HepG2 (cell line): ENCODE data around the gene ZDHHC3. TPM values are rescaled to one million over a fixed set of nuclear protein-coding genes. Genes with fewer than 3 reads are reported as not detected.

Experiments
- ATAC-seq: fragments of 200-7000 bp; cut with Tn5 transposase; 3 replicates; pipeline ENCODE4 v1.9.1; 2020; ENCODE audit warnings: mild to moderate bottlenecking, moderate library complexity
- BruUV-seq: library from RNA; stranded (reverse); fragments of 400-500 nt; replicated peaks from 2 replicates; lab custom pipeline; 2021; lab: Mats Ljungman, UMichigan
- CTCF ChIA-PET: fragments of 300-600 bp; formaldehyde crosslinking; extraction: SDS; loops from one replicate; lab custom pipeline; 2021; ENCODE audit warnings: low total read pairs, inconsistent platforms, low intra/inter-chr PET ratio; lab: Yijun Ruan, JAX
- POLR2A ChIA-PET: fragments of 350-600 bp; sonication (Branson Sonifier 250); formaldehyde crosslinking; loops from one replicate; lab custom pipeline; 2020; ENCODE audit warnings: antibody characterized with exemption, inconsistent platforms; lab: Yijun Ruan, JAX
- DNase-seq: peaks from one replicate; pipeline ENCODE4 v3.0.0-alpha.2; 2015; ENCODE audit warnings: low spot score
- FAIRE-seq: peaks from 3 replicates; lab custom pipeline; 2011; peaks lifted over from hg19 to GRCh38; lab: Jason Lieb, UNC
- H2AFZ ChIP-seq: one replicate; pipeline ENCODE4 v1.6.1; 2011; ENCODE audit warnings: low read length, inconsistent platforms
- H3K27ac ChIP-seq: fragments of 300-600 bp; 3 replicates; pipeline ENCODE4 v1.8.0; 2011; ENCODE audit warnings: mixed run types, mild to moderate bottlenecking, mixed read lengths, low read length, inconsistent platforms; ENCODE audit not compliant: insufficient read depth; ENCODE audit errors: extremely low read length
- H3K27me3 ChIP-seq, 2 experiments: fragments of 200-600 bp in 1 of 2; 2 replicates in 1 of 2; 3 replicates in 1 of 2; pipeline versions ENCODE4 v1.6.0 to v1.8.0; 2011; ENCODE audit warnings: low read length in 2 of 2, mild to moderate bottlenecking in 2 of 2, moderate library complexity in 2 of 2, inconsistent platforms in 1 of 2; ENCODE audit not compliant: insufficient read depth in 2 of 2, control insufficient read depth in 1 of 2
- H3K36me3 ChIP-seq, 2 experiments: fragments of 200-600 bp in 1 of 2; replicated peaks in 1 of 2; 2 replicates in 1 of 2; 3 replicates in 1 of 2; pipeline versions ENCODE4 v1.5.1 to v1.8.0; 2011; ENCODE audit warnings: low read length in 2 of 2, inconsistent platforms in 1 of 2; ENCODE audit not compliant: insufficient read depth in 2 of 2, control insufficient read depth in 1 of 2
- H3K4me1 ChIP-seq: 2 replicates; pipeline ENCODE4 v1.5.1; 2012; ENCODE audit warnings: low read length, inconsistent platforms; ENCODE audit not compliant: insufficient read depth
- H3K4me2 ChIP-seq: 2 replicates; pipeline ENCODE4 v1.6.0; 2011; ENCODE audit warnings: low read depth, low read length, inconsistent platforms
- H3K4me3 ChIP-seq, 3 experiments: fragments of 200-600 bp in 1 of 3; sonication (generic), shearing (Covaris generic) in 1 of 3; replicated peaks in 1 of 3; 2 replicates each; pipeline ENCODE4 v1.5.1; 2011 to 2016; ENCODE audit warnings: low read length in 3 of 3, inconsistent platforms in 2 of 3, low read depth in 2 of 3, mild to moderate bottlenecking in 2 of 3, control low read depth in 1 of 3, mixed read lengths in 1 of 3; ENCODE audit not compliant: insufficient read depth in 1 of 3
- H3K79me2 ChIP-seq: one replicate; pipeline ENCODE4 v1.6.1; 2011; ENCODE audit warnings: low read length, inconsistent platforms; ENCODE audit not compliant: insufficient read depth
- H3K9ac ChIP-seq: 2 replicates; pipeline ENCODE4 v1.6.0; 2011; ENCODE audit warnings: mild to moderate bottlenecking, low read depth, low read length, inconsistent platforms; ENCODE audit not compliant: insufficient read depth
- H3K9me3 ChIP-seq: 2 replicates; pipeline ENCODE4 v1.5.1; 2012; ENCODE audit warnings: mild to moderate bottlenecking, low read length
- H4K20me1 ChIP-seq: 2 replicates; pipeline ENCODE4 v1.6.0; 2011; ENCODE audit warnings: inconsistent platforms, mild to moderate bottlenecking, low read length, moderate library complexity; ENCODE audit not compliant: insufficient read depth
- MBD4 ChIP-seq: IDR thresholded peaks from 2 replicates; pipeline ENCODE4 v1.6.1; 2012; ENCODE audit warnings: low read length, inconsistent platforms, borderline replicate concordance
- ZNF33B ChIP-seq: sonication (generic); formaldehyde crosslinking; IDR thresholded peaks from 2 replicates; pipeline ENCODE4 v1.5.1; 2020; ENCODE audit warnings: mild to moderate bottlenecking, missing genetic modification reagents
- ZNF543 ChIP-seq: sonication (generic); formaldehyde crosslinking; IDR thresholded peaks from 2 replicates; pipeline ENCODE4 v1.4.0; 2020; ENCODE audit warnings: mild to moderate bottlenecking, missing genetic modification reagents
- ZNF598 ChIP-seq: sonication (generic); formaldehyde crosslinking; IDR thresholded peaks from 2 replicates; pipeline ENCODE4 v1.5.1; 2020; ENCODE audit warnings: mild to moderate bottlenecking, missing genetic modification reagents, borderline replicate concordance
- ZSCAN25 ChIP-seq: sonication (generic); formaldehyde crosslinking; IDR thresholded peaks from 2 replicates; pipeline ENCODE4 v1.8.0; 2022; ENCODE audit warnings: mild to moderate bottlenecking, missing genetic modification reagents
- ZZZ3 ChIP-seq: sonication (generic); formaldehyde crosslinking; IDR thresholded peaks from 2 replicates; pipeline ENCODE4 v1.4.0; 2020; ENCODE audit warnings: missing genetic modification reagents, mild to moderate bottlenecking, borderline replicate concordance
- WGBS: methylation state at CpG from one replicate; pipeline ENCODE4 v1.1.6; 2017; ENCODE audit warnings: low lambda C conversion rate; 5-methylcytosine and 5-hydroxymethylcytosine counted together
- in situ Hi-C: cut with HindIII; loops from 2 replicates; pipeline ENCODE4 v1.10.0; 2017; ENCODE audit warnings: low pct_unique_long_range_greater_than_20kb; ENCODE audit not compliant: extremely low pct_ligation_motif_present
- intact Hi-C: fragments of 100-400 bp; cut with micrococcal nuclease; formaldehyde crosslinking; loops from one replicate; pipeline ENCODE4 v1.10.0; 2022; ENCODE audit not compliant: unreplicated experiment
- polyA plus RNA-seq, 8 experiments: library from polyadenylated mRNA; depleted of rRNA in 3 of 8; stranded (reverse) in 7 of 8; unstranded in 1 of 8; fragments of >200 nt; fragmentation: Illumina TruSeq in 4 of 8; extraction: Trizol in 4 of 8; gene quantifications; 2 replicates each; pipeline versions ENCODE4 v1.2.1 to v1.2.3, GENCODE V29; 2011 to 2016; ENCODE audit warnings: low read depth in 4 of 8, missing spikeins in 1 of 8, mixed read lengths in 1 of 8; ENCODE audit not compliant: insufficient read depth in 1 of 8
- total RNA-seq, 5 experiments: library from RNA; depleted of rRNA; stranded (reverse); fragments of >200 nt; fragmentation: Illumina TruSeq; extraction: Trizol; gene quantifications; 2 replicates each; pipeline ENCODE4 v1.2.3, GENCODE V29; 2016; ENCODE audit warnings: low read depth in 1 of 5
- TF ChIP-seq, protein P1 (sequence below): fragments of 450-650 bp; IDR thresholded peaks from 2 replicates; pipeline ENCODE4 v1.6.1; 2017
- TF ChIP-seq, protein P2 (sequence below): sonication (generic); formaldehyde crosslinking; IDR thresholded peaks from 2 replicates; pipeline ENCODE4 v1.4.0; 2020; ENCODE audit warnings: missing genetic modification reagents, borderline replicate concordance

The ZDHHC3 gene
- total and polyA plus RNA-seq, 2 of the 13 experiments (the other 11 are each of a cell fraction or from before 2014, with no cell fraction given) = 44.1 to 65.7 TPM

DNA sequence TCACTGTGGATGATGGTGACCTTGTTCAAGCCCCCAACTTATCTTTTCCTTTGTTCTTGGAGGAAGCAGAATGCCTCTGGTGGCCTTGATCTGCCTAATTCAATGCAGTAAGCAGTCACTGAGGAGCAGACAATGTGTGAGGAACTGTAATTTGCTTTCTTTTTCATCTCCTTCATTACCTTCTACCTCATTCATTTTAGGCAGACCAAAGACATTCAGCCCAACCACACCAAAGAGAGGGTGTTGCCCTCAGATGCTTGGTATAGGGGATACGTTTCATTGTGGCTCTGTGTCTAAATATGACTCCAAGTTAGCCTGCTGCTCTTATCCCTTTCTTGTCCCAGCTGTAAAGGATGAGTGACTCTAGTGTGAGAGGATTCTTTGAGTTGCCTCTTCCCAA lies 15.4 kb upstream of the ZDHHC3 start:
- Histone ChIP-seq H3K4me1 (peaks cover 41% of the 10 kb centered on the region), H4K20me1 (peaks cover 14% of the 10 kb centered on the region), H3K9me3 (no peaks in the 10 kb centered on the region), H3K27ac (no peak overlapping the region), H3K4me2 (no peak overlapping the region), H3K36me3 (peaks cover 24 to 67% of the 10 kb centered on the region in 2 experiments), H3K27me3 (no peaks in the 10 kb centered on the region), H2AFZ (no peak overlapping the region), H3K9ac (no peak overlapping the region), H3K79me2 (peaks cover 33% of the 10 kb centered on the region), H3K4me3 (no peak overlapping the region)
- intact Hi-C loops (no loop called here), in situ Hi-C loops (no loop called here)
- TF ChIP-seq, protein P1, sequence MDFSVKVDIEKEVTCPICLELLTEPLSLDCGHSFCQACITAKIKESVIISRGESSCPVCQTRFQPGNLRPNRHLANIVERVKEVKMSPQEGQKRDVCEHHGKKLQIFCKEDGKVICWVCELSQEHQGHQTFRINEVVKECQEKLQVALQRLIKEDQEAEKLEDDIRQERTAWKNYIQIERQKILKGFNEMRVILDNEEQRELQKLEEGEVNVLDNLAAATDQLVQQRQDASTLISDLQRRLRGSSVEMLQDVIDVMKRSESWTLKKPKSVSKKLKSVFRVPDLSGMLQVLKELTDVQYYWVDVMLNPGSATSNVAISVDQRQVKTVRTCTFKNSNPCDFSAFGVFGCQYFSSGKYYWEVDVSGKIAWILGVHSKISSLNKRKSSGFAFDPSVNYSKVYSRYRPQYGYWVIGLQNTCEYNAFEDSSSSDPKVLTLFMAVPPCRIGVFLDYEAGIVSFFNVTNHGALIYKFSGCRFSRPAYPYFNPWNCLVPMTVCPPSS = no peak
- no peak for TF ChIP-seq ZNF598 (CRISPR knock-in tag)
- TF ChIP-seq MBD4 = no peak
- no peak for TF ChIP-seq ZNF543 (CRISPR knock-in tag)
- TF ChIP-seq ZZZ3 = no peak
- TF ChIP-seq ZNF33B (CRISPR knock-in tag) = no peak
- TF ChIP-seq ZSCAN25 (CRISPR knock-in tag) = no peak
- TF ChIP-seq, protein P2, sequence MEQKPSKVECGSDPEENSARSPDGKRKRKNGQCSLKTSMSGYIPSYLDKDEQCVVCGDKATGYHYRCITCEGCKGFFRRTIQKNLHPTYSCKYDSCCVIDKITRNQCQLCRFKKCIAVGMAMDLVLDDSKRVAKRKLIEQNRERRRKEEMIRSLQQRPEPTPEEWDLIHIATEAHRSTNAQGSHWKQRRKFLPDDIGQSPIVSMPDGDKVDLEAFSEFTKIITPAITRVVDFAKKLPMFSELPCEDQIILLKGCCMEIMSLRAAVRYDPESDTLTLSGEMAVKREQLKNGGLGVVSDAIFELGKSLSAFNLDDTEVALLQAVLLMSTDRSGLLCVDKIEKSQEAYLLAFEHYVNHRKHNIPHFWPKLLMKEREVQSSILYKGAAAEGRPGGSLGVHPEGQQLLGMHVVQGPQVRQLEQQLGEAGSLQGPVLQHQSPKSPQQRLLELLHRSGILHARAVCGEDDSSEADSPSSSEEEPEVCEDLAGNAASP (CRISPR knock-in tag) = no peak
- DNase-seq (no peak), FAIRE-seq (no peak), ATAC-seq (no peak)
- CTCF ChIA-PET = no interaction called here
- POLR2A ChIA-PET = no interaction called here
- WGBS = 89% methylated on average over 1 of the region's 1 CpG
- no TSS peak for BruUV-seq
